Choroid plexus epithelial cell (primary cell): Measurements from ENCODE around the gene C1QTNF2.

Experiments used
- DNase-seq: peaks from one replicate; pipeline ENCODE4 v3.0.0-alpha.2; 2010; ENCODE audit warnings: low read depth
- H3K4me3 ChIP-seq: 2 replicates; pipeline ENCODE4 v1.5.1; 2011; ENCODE audit warnings: low read depth, mild to moderate bottlenecking, control low read depth, low read length, moderate library complexity
- TF ChIP-seq, protein P1 (sequence below): conservative IDR thresholded peaks from 2 replicates; pipeline ENCODE4 v1.5.1; 2011; ENCODE audit warnings: low read depth, mild to moderate bottlenecking, control low read depth, inconsistent platforms, low read length, moderate library complexity

The C1QTNF2 gene

DNA sequence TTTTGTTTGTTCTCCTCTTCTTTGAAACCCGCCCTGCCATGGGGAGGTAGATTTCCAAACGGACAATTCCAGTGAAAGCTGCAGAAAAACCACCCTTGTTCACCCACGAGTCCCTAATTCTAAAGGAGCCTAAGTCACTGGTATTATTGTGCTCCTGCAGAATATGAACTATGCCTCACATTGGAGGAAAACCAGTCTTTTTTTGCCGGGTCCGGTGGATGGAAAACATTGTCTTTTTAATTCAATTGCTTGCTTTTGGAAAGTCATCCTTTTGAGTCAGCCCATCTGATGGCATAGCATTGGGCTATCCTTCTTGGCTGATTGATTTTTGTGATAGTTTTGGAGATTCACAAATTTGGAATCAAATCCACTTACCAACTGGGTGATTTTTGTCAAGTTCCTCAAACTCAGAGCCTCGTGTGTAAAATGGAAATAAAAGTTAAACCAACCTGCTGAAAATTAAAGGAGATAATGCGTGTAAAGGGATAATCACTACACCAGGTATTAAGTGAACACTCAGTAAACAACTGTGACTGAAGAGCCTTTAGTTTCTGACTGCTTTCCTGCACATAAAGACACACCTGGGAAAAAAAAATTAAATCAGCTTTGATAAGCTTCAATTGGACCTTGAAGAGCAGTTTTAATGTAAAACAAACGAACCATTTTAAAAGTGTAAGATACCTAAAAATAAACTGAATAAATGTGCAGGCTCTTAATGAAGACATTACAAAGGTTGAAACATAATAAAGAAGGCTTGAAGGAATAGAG, 57.3 kb downstream of the C1QTNF2 start:
- H3K4me3 ChIP-seq, result peak overlapping the region; percentile 67
- no peak for DNase-seq
- TF ChIP-seq, protein P1, sequence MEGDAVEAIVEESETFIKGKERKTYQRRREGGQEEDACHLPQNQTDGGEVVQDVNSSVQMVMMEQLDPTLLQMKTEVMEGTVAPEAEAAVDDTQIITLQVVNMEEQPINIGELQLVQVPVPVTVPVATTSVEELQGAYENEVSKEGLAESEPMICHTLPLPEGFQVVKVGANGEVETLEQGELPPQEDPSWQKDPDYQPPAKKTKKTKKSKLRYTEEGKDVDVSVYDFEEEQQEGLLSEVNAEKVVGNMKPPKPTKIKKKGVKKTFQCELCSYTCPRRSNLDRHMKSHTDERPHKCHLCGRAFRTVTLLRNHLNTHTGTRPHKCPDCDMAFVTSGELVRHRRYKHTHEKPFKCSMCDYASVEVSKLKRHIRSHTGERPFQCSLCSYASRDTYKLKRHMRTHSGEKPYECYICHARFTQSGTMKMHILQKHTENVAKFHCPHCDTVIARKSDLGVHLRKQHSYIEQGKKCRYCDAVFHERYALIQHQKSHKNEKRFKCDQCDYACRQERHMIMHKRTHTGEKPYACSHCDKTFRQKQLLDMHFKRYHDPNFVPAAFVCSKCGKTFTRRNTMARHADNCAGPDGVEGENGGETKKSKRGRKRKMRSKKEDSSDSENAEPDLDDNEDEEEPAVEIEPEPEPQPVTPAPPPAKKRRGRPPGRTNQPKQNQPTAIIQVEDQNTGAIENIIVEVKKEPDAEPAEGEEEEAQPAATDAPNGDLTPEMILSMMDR, result no peak

DNA sequence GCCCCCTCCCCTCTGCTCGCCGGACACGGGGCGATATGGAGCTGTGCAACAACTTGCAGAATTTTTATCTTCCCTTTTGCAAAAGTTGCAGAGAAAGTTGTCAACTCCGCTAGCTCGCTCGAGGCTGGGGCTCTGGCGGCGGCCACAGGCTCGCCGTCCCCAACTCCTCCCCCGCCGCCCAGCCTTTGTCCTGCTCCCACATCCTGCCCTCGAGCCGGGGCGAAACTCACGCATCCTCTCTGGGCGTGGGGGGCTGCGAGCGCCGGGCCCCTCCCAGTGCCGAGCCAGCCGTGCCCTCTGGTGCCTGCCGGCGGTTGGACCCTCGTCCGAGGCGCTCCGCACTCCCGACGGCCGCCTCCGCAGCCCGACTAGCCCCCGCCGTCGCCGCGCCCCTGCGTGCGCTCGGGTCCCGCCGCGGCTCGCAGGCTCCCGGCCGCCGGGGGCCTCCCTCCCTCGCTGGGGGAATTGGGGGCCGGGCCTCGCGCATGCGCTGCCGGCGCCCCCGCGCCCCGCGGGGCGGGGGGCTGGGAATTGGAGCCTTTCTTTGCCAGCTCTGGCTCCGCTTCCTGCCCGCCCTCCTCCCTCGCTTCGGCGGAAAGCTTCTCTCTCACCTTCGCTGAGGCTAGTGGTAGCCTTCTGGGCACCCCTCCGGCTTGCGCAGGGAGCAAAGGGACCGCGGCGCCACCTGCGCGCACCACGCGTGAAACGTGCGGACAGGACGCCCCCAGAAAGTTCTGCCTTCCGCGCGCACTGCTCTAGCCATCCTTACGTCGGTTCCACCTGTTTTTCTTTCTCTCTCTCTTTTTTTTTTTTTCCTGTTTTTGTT, 58.1 kb downstream of the C1QTNF2 start, which contains the start of gene CCNJL:
Gene CCNJL (minus strand): TSS at position 431 of the 826 bp plus-strand sequence. CDS start 641 bp downstream, outside the sequence.
- DNase-seq, result no peak
- peak within 1 kb of the TSS; percentile 67 for H3K4me3 ChIP-seq
- TF ChIP-seq, protein P1, result no peak

DNA sequence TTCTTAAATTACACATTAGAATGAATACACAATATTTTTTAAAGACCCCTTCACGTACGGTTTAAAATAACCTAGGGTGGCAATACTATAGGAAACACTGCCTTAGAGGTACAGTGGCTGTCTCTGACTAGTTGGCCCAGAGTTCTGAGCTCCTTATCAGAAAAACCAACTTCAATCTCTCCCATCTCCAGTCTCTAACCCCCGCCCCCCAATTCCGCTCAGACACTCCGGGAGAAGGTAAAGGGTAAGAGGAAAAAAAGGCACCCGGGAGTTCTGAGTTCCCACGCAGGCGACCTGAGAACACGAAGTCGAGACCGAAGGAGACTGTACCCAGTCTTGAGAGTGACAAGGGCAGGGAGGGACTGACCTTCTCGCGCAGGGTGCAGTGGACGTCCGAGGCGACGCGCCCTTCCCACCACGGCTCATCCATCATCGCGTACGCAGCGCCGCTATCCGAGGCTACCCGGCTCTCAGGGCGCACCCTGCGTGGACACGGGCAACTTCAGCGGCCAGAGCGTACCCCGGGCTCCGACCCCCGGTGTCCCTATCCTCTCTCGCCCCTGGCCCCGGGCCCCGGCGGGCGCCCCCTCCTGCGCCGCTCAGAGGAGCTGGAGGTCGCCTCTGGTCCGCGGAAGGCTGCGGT, 58.8 kb downstream of the C1QTNF2 start:
- no peak for DNase-seq
- TF ChIP-seq, protein P1, result no peak
- peak overlapping the region; percentile 67 for H3K4me3 ChIP-seq

DNA sequence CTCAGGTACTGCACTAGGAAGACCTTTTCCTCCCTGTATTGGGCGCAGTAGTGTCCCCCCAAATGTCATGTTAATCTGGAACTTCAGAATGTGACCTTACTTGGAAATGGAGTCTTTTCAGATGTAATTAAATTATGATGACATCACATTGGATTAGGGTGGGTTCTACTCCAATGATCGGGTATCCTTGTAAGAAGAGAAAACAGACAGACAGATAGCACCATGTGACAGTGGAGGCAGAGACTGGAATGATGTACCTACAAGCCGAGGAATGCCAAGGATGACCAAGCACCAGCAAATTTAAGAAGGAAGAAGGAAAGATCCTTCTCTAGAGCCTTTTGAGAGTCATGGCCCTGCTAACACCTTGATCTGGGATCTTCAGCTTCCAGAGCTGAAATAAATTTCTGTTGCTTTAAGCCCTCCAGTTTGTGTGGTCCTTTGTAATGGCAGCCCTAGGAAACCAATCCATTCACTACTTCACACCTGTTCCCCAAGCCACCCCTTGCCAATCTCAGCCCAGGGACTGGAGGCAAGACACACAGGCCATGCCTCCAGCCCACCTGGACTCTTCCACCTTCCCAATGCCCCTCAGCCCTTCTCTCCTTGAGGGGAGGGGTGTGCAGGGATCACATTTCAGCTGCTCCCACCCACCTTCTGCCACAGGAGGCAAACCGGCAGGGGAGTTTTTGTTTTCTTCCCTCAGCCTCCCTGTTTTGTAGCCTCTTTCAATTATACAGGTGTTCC, 59.7 kb downstream of the C1QTNF2 start:
- TF ChIP-seq, protein P1, result no peak
- no peak overlapping the region for H3K4me3 ChIP-seq
- no peak for DNase-seq

DNA sequence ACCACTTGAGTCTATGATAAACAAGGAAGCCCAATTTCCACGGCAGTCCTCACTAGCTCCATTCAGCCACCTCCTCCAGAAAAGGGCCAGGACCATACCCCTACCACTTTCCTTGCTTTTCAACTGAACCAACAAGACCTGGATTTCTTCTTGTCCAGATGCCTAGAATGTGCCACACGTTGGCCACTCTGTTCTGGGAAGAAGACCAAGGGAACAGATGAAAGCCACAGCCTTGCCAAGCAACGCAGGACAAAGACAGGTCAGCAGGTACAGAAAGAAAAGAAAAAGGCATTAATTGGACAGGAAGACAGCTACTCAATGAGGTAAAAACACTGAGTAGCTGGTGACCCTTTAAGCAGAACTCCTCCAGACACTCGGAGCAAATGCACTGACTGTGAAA, 60.3 kb downstream of the C1QTNF2 start:
- H3K4me3 ChIP-seq, result no peak overlapping the region
- DNase-seq, result no peak
- TF ChIP-seq, protein P1, result no peak

DNA sequence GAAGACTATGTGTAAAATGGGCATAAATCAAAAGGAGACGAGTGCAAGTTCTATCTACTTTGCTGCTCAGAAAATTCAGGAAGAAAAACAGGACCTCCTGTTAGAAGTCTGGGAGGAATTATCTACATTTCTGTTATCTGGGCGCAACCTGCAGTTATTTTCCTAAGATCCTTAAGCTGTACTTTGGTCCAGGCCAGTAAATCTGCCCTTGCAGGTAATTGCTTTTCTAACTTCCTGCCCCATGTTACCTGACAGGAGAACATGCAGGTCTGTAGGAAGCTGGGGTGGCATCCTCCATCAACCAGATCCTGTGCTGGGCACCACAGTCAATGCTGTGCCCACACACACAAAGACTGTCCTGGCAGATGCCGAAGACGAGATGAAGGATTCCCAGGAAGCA, 63.7 kb downstream of the C1QTNF2 start:
- TF ChIP-seq, protein P1, result no peak
- no peak for DNase-seq
- no peak overlapping the region for H3K4me3 ChIP-seq
